GM12892 (cell line): ENCODE results near the gene C1orf159.

ENCODE experiments used
- DNase-seq: peaks from one replicate; pipeline ENCODE4 v3.0.0; 2011; ENCODE audit not compliant: insufficient read length
- FAIRE-seq: peaks from 2 replicates; lab custom pipeline; 2011; peaks lifted over from hg19 to GRCh38; lab: Jason Lieb, UNC
- POLR2A ChIP-seq: IDR thresholded peaks from 2 replicates; pipeline ENCODE4 v1.6.1; 2011; ENCODE audit warnings: low read depth, low read length, control low read depth
- POLR2AphosphoS5 ChIP-seq: IDR thresholded peaks from 2 replicates; pipeline ENCODE4 v1.6.1; 2011; ENCODE audit warnings: low read depth, low read length, control low read depth
- TAF1 ChIP-seq: IDR thresholded peaks from 2 replicates; pipeline ENCODE4 v1.6.1; 2011; ENCODE audit warnings: low read depth, mild to moderate bottlenecking, control low read depth, low read length, borderline replicate concordance

C1orf159 gene

GRCh38 chr1:1092149-1092855 is 23.6 kb downstream of the C1orf159 start:
- DNase-seq (no peak), FAIRE-seq (no peak)
- TF ChIP-seq TAF1 (no peak), POLR2AphosphoS5 (no peak), POLR2A (no peak)

- FAIRE-seq (no peak), DNase-seq (peak; percentile 30)
- TF ChIP-seq POLR2AphosphoS5 (no peak), TAF1 (no peak), POLR2A (no peak)
These were observed 24.3 kb downstream of the C1orf159 start for GRCh38 chr1:1091344-1092148.

GRCh38 chr1:1090424-1091343 is 25.2 kb downstream of the C1orf159 start:
- no peak for FAIRE-seq
- no peak for TF ChIP-seq TAF1
- no peak for DNase-seq

GRCh38 chr1:1089731-1090423 is 26.0 kb downstream of the C1orf159 start:
- TF ChIP-seq POLR2AphosphoS5 (no peak), TAF1 (no peak), POLR2A (no peak)
- DNase-seq (no peak), FAIRE-seq (no peak)

GRCh38 chr1:1088801-1089680 is 26.8 kb downstream of the C1orf159 start:
- DNase-seq, result no peak
- TF ChIP-seq POLR2A, result no peak
- TF ChIP-seq POLR2AphosphoS5, result no peak
- no peak for TF ChIP-seq TAF1
- FAIRE-seq, result no peak

DNA sequence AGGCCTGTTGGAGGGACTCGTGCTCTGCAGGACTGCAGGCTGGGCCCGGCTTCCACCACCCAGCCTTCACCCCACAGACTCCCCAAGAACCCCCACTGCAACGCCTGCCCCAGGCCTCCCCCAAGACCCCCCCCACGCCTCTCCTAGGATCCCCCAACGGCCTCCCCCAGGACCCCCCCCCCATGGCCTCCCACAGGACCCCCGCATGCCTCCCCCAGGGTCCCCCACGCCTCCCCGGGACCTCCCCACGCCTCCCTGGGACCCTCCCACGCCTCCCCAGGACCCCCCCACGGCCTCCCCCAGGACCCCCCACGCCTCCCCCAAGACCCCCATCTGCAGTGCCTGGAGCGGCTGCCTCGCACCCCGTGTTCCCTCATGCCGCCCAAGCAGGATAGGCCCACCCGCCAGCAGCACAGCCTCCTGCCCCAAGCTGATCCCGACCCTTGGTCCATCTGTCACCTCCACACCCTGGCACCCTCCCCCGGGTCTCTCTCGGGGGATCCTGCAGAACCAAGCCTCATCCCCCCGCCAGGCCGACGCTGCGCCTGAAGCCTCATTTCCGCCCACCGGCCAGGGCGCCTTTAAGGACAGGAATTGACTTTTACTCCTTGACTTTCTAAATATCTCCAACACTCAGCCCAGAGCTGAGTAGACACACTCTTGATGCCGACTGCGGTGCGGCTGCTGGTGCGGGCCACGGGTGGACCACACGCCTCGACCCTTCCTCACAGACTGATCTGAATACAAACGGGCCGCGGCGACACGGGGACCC is 27.7 kb downstream of the C1orf159 start:
- no peak for TF ChIP-seq TAF1
- TF ChIP-seq POLR2AphosphoS5, result no peak
- TF ChIP-seq POLR2A, result no peak
- FAIRE-seq, result no peak
- DNase-seq, result peak; percentile 32

- TF ChIP-seq POLR2A (no peak), TAF1 (no peak), POLR2AphosphoS5 (no peak)
- DNase-seq (no peak), FAIRE-seq (no peak)
These were observed 28.4 kb downstream of the C1orf159 start for GRCh38 chr1:1087351-1088028.

GRCh38 chr1:1086911-1087341 is 29.0 kb downstream of the C1orf159 start:
- FAIRE-seq (no peak), DNase-seq (no peak)
- no peak for TF ChIP-seq TAF1
- no peak for TF ChIP-seq POLR2AphosphoS5
- TF ChIP-seq POLR2A, result no peak
